Measurements from ENCODE around the gene FMNL2.

DNA sequence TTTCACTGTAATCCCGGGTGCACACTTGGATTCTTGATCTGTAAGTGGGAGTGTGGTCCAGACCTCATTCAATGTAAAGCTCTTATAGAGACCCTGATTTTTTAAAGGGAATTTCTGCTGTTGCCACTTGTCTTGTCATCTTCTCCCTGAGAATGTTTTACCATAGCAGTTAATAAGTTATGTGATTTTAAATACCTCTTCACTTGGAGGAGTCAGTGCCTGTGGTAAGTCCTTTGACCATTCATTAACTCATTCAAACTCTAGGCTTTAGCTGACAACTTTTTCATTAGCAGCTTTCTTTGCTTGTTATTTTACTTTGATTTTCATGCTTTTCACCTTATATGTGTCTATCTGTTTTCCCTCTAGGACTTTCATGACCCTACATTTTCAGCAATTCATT lies 51.3 kb downstream of the FMNL2 start:
- no peak for TF ChIP-seq EZH2phosphoT487 (IDR thresholded peaks at IDR 0.05; ENCODE audit: insufficient read depth, low read depth)
- TF ChIP-seq EZH2 (IDR thresholded peaks at IDR 0.05; ENCODE audit: insufficient read depth, poor library complexity, severe bottlenecking) = no peak
